IMR-90 (cell line): ENCODE results near the gene USP7. TPM values are rescaled to one million over a fixed set of nuclear protein-coding genes. Genes with fewer than 3 reads are reported as not detected.

Source experiments
- ATAC-seq: fragments of 200-7000 bp; cut with Tn5 transposase; 2 replicates; pipeline ENCODE4 v1.9.1; 2020; ENCODE audit warnings: low read depth, mild to moderate bottlenecking, moderate library complexity
- BruUV-seq: library from RNA; stranded (reverse); fragments of 400-500 nt; replicated peaks from 2 replicates; lab custom pipeline; 2021; lab: Mats Ljungman, UMichigan
- CTCF ChIA-PET: fragments of 300-600 bp; formaldehyde crosslinking; extraction: SDS; loops from one replicate; lab custom pipeline; 2021; ENCODE audit warnings: antibody characterized with exemption; lab: Yijun Ruan, JAX
- POLR2A ChIA-PET: fragments of 300-600 bp; sonication (Branson Sonifier 250); formaldehyde crosslinking; loops from one replicate; lab custom pipeline; 2022; ENCODE audit warnings: antibody characterized with exemption; ENCODE audit not compliant: unreplicated experiment; lab: Charles Lee
- DNase-seq: peaks from one replicate; pipeline ENCODE4 v3.0.0; 2013
- H2AFZ ChIP-seq: replicated peaks from 2 replicates; pipeline ENCODE3; 2013; ENCODE audit warnings: low read length, mild to moderate bottlenecking; ENCODE audit not compliant: poor library complexity
- H2AK5ac ChIP-seq: 2 replicates; pipeline ENCODE4 v1.6.1; 2013; ENCODE audit warnings: low read depth, low read length, inconsistent platforms
- H2AK9ac ChIP-seq: replicated peaks from 2 replicates; pipeline ENCODE3; 2013; ENCODE audit warnings: mild to moderate bottlenecking, low read depth, low read length, moderate library complexity; ENCODE audit not compliant: poor library complexity
- H2BK120ac ChIP-seq: 2 replicates; pipeline ENCODE4 v1.6.1; 2013; ENCODE audit warnings: low read depth, low read length, inconsistent platforms
- H2BK15ac ChIP-seq: 3 replicates; pipeline ENCODE4 v1.6.1; 2013; ENCODE audit warnings: low read depth, low read length, inconsistent platforms
- H2BK20ac ChIP-seq: 2 replicates; pipeline ENCODE4 v1.6.1; 2013; ENCODE audit warnings: low read depth, mild to moderate bottlenecking, inconsistent platforms, low read length, moderate library complexity
- H2BK5ac ChIP-seq: 2 replicates; pipeline ENCODE4 v1.6.1; 2013; ENCODE audit warnings: mild to moderate bottlenecking, low read depth, low read length, inconsistent platforms; ENCODE audit not compliant: poor library complexity, severe bottlenecking
- H3K14ac ChIP-seq: replicated peaks from 2 replicates; pipeline ENCODE4 v1.6.1; 2013; ENCODE audit warnings: low read depth, low read length, inconsistent platforms
- H3K18ac ChIP-seq: 2 replicates; pipeline ENCODE4 v1.6.1; 2013; ENCODE audit warnings: low read depth, low read length, control low read depth
- H3K23ac ChIP-seq: 2 replicates; pipeline ENCODE4 v1.6.1; 2013; ENCODE audit warnings: low read depth, low read length, inconsistent platforms
- H3K27ac ChIP-seq: 2 replicates; pipeline ENCODE4 v1.5.1; 2013; ENCODE audit warnings: mild to moderate bottlenecking, control low read depth, low read length; ENCODE audit not compliant: insufficient read depth
- H3K27me3 ChIP-seq: 2 replicates; pipeline ENCODE4 v1.6.1; 2013; ENCODE audit warnings: low read length; ENCODE audit not compliant: control insufficient read depth, insufficient read depth
- H3K36me3 ChIP-seq: 2 replicates; pipeline ENCODE4 v1.6.1; 2013; ENCODE audit warnings: low read length, mixed read lengths; ENCODE audit not compliant: control insufficient read depth, insufficient read depth
- H3K4ac ChIP-seq: 2 replicates; pipeline ENCODE4 v1.6.1; 2013; ENCODE audit warnings: low read depth, low read length, inconsistent platforms
- H3K4me1 ChIP-seq: 2 replicates; pipeline ENCODE4 v1.6.1; 2013; ENCODE audit warnings: low read length, mixed read lengths; ENCODE audit not compliant: control insufficient read depth, insufficient read depth
- H3K4me2 ChIP-seq: 2 replicates; pipeline ENCODE4 v1.6.1; 2013; ENCODE audit warnings: low read depth, mild to moderate bottlenecking, control low read depth, low read length, moderate library complexity
- H3K4me3 ChIP-seq: 2 replicates; pipeline ENCODE4 v1.5.1; 2013; ENCODE audit warnings: low read depth, mild to moderate bottlenecking, control low read depth, low read length, moderate library complexity; ENCODE audit not compliant: insufficient read depth
- H3K56ac ChIP-seq: 2 replicates; pipeline ENCODE4 v1.6.1; 2013; ENCODE audit warnings: low read length, inconsistent platforms; ENCODE audit not compliant: insufficient read depth; ENCODE audit errors: extremely low read depth
- H3K79me1 ChIP-seq, 2 experiments: 2 replicates each; pipeline ENCODE4 v1.6.1; 2013; ENCODE audit warnings: low read length in 2 of 2, inconsistent platforms in 1 of 2, low read depth in 1 of 2
- H3K9ac ChIP-seq: 2 replicates; pipeline ENCODE4 v1.6.1; 2013; ENCODE audit warnings: low read depth, low read length, control low read depth
- H3K9me1 ChIP-seq: 2 replicates; pipeline ENCODE4 v1.6.1; 2013; ENCODE audit warnings: low read length, inconsistent platforms; ENCODE audit not compliant: insufficient read depth
- H3K9me3 ChIP-seq: 2 replicates; pipeline ENCODE4 v1.6.1; 2013; ENCODE audit warnings: low read length; ENCODE audit not compliant: control insufficient read depth, insufficient read depth
- H4K20me1 ChIP-seq: 2 replicates; pipeline ENCODE4 v1.6.1; 2013; ENCODE audit warnings: low read length, inconsistent platforms; ENCODE audit not compliant: insufficient read depth
- H4K5ac ChIP-seq: 2 replicates; pipeline ENCODE4 v1.6.1; 2013; ENCODE audit warnings: mild to moderate bottlenecking, low read depth, low read length, control low read depth
- H4K8ac ChIP-seq, 2 experiments: 2 replicates each; pipeline ENCODE4 v1.6.1; 2013; ENCODE audit warnings: low read depth in 2 of 2, low read length in 2 of 2, control low read depth in 1 of 2, inconsistent platforms in 1 of 2
- H4K91ac ChIP-seq: 2 replicates; pipeline ENCODE4 v1.6.1; 2013; ENCODE audit warnings: low read depth, low read length, inconsistent platforms; ENCODE audit not compliant: insufficient read depth
- CEBPB ChIP-seq: IDR thresholded peaks from 2 replicates; pipeline ENCODE4 v1.6.1; 2012; ENCODE audit warnings: low read depth, low read length, improper control_type of control experiment
- CHD1 ChIP-seq: IDR thresholded peaks from 2 replicates; pipeline ENCODE4 v1.6.1; 2012; ENCODE audit warnings: low read depth, low read length, improper control_type of control experiment
- FOS ChIP-seq: fragments of 150-350 bp; IDR thresholded peaks from 2 replicates; pipeline ENCODE4 v1.6.1; 2016; ENCODE audit warnings: low read depth, low read length
- MAFK ChIP-seq: IDR thresholded peaks from 2 replicates; pipeline ENCODE4 v1.6.1; 2012; ENCODE audit warnings: low read depth, low read length, improper control_type of control experiment
- MAZ ChIP-seq: IDR thresholded peaks from 2 replicates; pipeline ENCODE4 v1.6.1; 2012; ENCODE audit warnings: low read depth, mild to moderate bottlenecking, low read length, improper control_type of control experiment, moderate library complexity, borderline replicate concordance
- MXI1 ChIP-seq: IDR thresholded peaks from 2 replicates; pipeline ENCODE4 v1.6.1; 2012; ENCODE audit warnings: low read depth, mild to moderate bottlenecking, low read length, moderate library complexity, borderline replicate concordance
- NFE2L2 ChIP-seq: fragments of 150-350 bp; IDR thresholded peaks from 2 replicates; pipeline ENCODE4 v1.6.1; 2016; ENCODE audit warnings: low read depth, mild to moderate bottlenecking, low read length
- POLR2A ChIP-seq: IDR thresholded peaks from 2 replicates; pipeline ENCODE4 v1.6.1; 2012; ENCODE audit warnings: mild to moderate bottlenecking, low read depth, low read length
- RAD21 ChIP-seq: IDR thresholded peaks from 2 replicates; pipeline ENCODE4 v1.6.1; 2012; ENCODE audit warnings: low read length, improper control_type of control experiment
- RCOR1 ChIP-seq: IDR thresholded peaks from 2 replicates; pipeline ENCODE4 v1.6.1; 2012; ENCODE audit warnings: mild to moderate bottlenecking, low read length, improper control_type of control experiment; ENCODE audit not compliant: insufficient replicate concordance
- RFX5 ChIP-seq: IDR thresholded peaks from 2 replicates; pipeline ENCODE4 v1.8.0; 2012; ENCODE audit warnings: low read depth, mild to moderate bottlenecking, low read length, moderate library complexity
- SMC3 ChIP-seq: fragments of 150-350 bp; IDR thresholded peaks from 2 replicates; pipeline ENCODE4 v1.6.1; 2016; ENCODE audit warnings: low read depth, mild to moderate bottlenecking, antibody characterized with exemption, low read length, moderate library complexity
- WGBS, 2 experiments: methylation state at CpG; one replicate each; pipeline versions ENCODE4 v1.1.5 to v1.1.7; 2013; ENCODE audit warnings: missing lambda C conversion rate in 2 of 2; ENCODE audit not compliant: insufficient read length in 1 of 2; ENCODE audit errors: extremely low coverage in 2 of 2; 5-methylcytosine and 5-hydroxymethylcytosine counted together
- dilution Hi-C: fragments of 300-500 bp; cut with HindIII; formaldehyde crosslinking; loops from one replicate; pipeline ENCODE4 v1.14.3; 2018; ENCODE audit warnings: low sequenced_read_pairs; ENCODE audit not compliant: unreplicated experiment
- in situ Hi-C: fragments of 300-500 bp; cut with MboI; formaldehyde crosslinking; loops from 3 replicates; pipeline ENCODE4 v1.14.3; 2019; ENCODE audit warnings: low sequenced_read_pairs, inconsistent platforms, mixed read lengths
- intact Hi-C: fragments of 100-400 bp; cut with micrococcal nuclease; formaldehyde crosslinking; loops from 2 replicates; pipeline ENCODE4 v1.10.0; 2022
- polyA plus RNA-seq, 3 experiments: library from polyadenylated mRNA; depleted of rRNA; stranded (reverse); fragments of >200 nt; gene quantifications; 2 replicates each; pipeline ENCODE4 v1.2.3, GENCODE V29; 2012; ENCODE audit warnings: low replicate concordance in 1 of 3
- total RNA-seq: library from RNA; depleted of rRNA; stranded (reverse); fragments of >200 nt; gene quantifications from 2 replicates; pipeline ENCODE4 v1.2.3, GENCODE V29; 2012
- TF ChIP-seq, protein P1 (sequence below): fragments of 150-350 bp; IDR thresholded peaks from 2 replicates; pipeline ENCODE4 v1.6.1; 2016; ENCODE audit warnings: low read depth, mild to moderate bottlenecking, low read length, moderate library complexity, borderline replicate concordance
- TF ChIP-seq, protein P2 (sequence below): conservative IDR thresholded peaks from 2 replicates; pipeline ENCODE4 v1.5.1; 2012; ENCODE audit warnings: mild to moderate bottlenecking, low read depth, low read length, improper control_type of control experiment

Gene USP7
- total and polyA plus RNA-seq, 2 of the 4 experiments (the other 2 are of a cell fraction): 17.8 to 28.3 TPM

DNA sequence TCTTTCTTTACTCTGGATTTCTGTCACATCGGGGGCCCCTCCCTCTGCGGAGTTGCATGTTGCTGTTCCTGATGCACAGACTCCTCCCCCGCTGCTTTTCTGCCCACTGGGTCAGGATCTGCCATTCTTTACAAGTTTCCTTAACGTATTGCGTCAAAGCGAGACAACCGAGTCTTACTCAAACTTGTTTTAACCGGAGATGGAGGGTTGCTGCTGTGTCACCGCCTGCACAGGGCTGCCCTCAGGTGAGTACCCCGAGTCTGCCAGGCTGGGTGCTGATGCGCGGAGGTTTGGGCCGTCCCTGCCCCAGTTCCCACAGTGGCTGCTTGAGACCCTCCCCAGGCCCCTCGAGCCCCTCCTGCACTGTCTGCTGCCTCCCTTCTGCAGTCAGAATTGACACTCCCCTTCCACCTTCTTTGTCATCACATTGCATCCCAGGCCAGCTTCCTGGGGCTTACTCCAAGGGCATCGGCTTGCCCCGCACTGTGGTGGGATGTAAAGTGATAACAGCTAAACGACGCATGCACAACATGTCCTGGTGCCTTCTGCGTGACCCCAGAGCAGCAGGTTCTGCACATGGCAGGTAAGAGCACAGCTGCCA, 114.2 kb downstream of the USP7 start (continued):
- no peak for TF ChIP-seq MAZ

DNA sequence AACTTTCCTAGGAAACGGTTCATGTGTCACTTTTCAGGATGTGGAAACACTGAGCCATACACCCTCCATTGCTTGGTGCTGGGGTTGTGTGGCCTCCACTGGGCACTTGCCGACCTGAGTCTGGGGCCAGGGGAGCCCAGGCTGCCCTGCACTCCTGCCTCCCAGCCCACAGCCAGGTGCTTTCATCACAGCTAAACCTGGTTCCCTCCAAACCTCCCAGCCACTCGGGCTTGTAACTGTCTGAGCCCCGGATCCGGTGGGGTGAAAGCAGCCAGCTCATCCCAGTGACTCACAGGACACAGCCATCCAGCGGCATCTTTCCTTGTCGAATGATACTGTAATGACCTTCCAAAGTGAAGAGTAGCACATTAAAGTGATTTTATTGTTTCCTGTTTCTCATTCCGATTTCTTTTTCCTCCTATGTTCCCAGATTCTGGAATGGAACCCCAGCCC, 114.7 kb downstream of the USP7 start:
- Histone ChIP-seq H4K5ac (no peak overlapping the region), H3K23ac (0 out of 2 replicates have a peak overlapping the region, but pooled peaks have one; percentile 0), H3K4me1 (peaks cover 23% of the 10 kb centered on the region), H3K4ac (0 out of 2 replicates have a peak overlapping the region, but pooled peaks have one; percentile 37), H2AFZ (peak overlapping the region; percentile 24), H3K4me3 (no peak overlapping the region), H3K27ac (peak overlapping the region; percentile 19), H3K18ac (no peak overlapping the region), H3K9me1 (peaks cover 18% of the 10 kb centered on the region), H2AK9ac (peak overlapping the region; percentile 80), H3K36me3 (peaks cover 60% of the 10 kb centered on the region), H2BK15ac (no peak overlapping the region), H4K8ac (no peak overlapping the region), H3K56ac (no peak overlapping the region), H2BK120ac (no peak overlapping the region; the same call in 1 of the 2 replicates), H4K91ac (no peak overlapping the region), H2BK20ac (no peak overlapping the region), H3K9ac (no peak overlapping the region), H3K4me2 (no peak overlapping the region), H3K14ac (0 out of 2 replicates have a peak overlapping the region, but pooled peaks have one; percentile 3), H3K27me3 (no peaks in the 10 kb centered on the region), H3K9me3 (no peaks in the 10 kb centered on the region), H2AK5ac (peak overlapping the region; percentile 60; the same call in 1 of the 2 replicates), H4K20me1 (peaks cover 78% of the 10 kb centered on the region), H2BK5ac (peak overlapping the region; percentile 73), H3K79me1 (peaks cover 26 to 72% of the 10 kb centered on the region in 2 experiments; a peak in 3 of 4 replicates)
- in situ Hi-C loops: no loop called here
- DNase-seq (peak; percentile 75), ATAC-seq (peak; percentile 75)
- CTCF ChIA-PET: no interaction called here
- no TSS peak for BruUV-seq
- POLR2A ChIA-PET: no interaction called here
- intact Hi-C loops: no loop called here
- dilution Hi-C loops: no loop called here
- WGBS, 2 experiments: 44% methylated on average over 2 of the region's 8 CpGs; no CpG with 5 or more reads in 1 of the 2 experiments
- TF ChIP-seq RCOR1: no peak
- no peak for TF ChIP-seq CEBPB
- no peak for TF ChIP-seq MXI1
- TF ChIP-seq MAZ: no peak
- TF ChIP-seq, protein P1, sequence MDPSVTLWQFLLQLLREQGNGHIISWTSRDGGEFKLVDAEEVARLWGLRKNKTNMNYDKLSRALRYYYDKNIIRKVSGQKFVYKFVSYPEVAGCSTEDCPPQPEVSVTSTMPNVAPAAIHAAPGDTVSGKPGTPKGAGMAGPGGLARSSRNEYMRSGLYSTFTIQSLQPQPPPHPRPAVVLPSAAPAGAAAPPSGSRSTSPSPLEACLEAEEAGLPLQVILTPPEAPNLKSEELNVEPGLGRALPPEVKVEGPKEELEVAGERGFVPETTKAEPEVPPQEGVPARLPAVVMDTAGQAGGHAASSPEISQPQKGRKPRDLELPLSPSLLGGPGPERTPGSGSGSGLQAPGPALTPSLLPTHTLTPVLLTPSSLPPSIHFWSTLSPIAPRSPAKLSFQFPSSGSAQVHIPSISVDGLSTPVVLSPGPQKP: no peak
- 0 out of 2 replicates have a peak, but pooled peaks have one; percentile 1 for TF ChIP-seq SMC3
- no peak for TF ChIP-seq POLR2A
- no peak for TF ChIP-seq CHD1
- TF ChIP-seq, protein P2, sequence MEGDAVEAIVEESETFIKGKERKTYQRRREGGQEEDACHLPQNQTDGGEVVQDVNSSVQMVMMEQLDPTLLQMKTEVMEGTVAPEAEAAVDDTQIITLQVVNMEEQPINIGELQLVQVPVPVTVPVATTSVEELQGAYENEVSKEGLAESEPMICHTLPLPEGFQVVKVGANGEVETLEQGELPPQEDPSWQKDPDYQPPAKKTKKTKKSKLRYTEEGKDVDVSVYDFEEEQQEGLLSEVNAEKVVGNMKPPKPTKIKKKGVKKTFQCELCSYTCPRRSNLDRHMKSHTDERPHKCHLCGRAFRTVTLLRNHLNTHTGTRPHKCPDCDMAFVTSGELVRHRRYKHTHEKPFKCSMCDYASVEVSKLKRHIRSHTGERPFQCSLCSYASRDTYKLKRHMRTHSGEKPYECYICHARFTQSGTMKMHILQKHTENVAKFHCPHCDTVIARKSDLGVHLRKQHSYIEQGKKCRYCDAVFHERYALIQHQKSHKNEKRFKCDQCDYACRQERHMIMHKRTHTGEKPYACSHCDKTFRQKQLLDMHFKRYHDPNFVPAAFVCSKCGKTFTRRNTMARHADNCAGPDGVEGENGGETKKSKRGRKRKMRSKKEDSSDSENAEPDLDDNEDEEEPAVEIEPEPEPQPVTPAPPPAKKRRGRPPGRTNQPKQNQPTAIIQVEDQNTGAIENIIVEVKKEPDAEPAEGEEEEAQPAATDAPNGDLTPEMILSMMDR: no peak
- peak; percentile 72 for TF ChIP-seq FOS
- TF ChIP-seq MAFK: no peak
- TF ChIP-seq RFX5: no peak
- TF ChIP-seq RAD21: no peak
- TF ChIP-seq NFE2L2: 0 out of 2 replicates have a peak, but pooled peaks have one; percentile 14
